CD14-positive monocyte (primary cell): ENCODE data around the gene LMTK2. TPM values are rescaled to one million over a fixed set of nuclear protein-coding genes. Genes with fewer than 3 reads are reported as not detected.

Experiments used
- DNase-seq, 3 donors: peaks; one replicate each; pipeline ENCODE4 v3.0.0-alpha.2; 2011 to 2022
- H2AFZ ChIP-seq: 2 replicates; pipeline ENCODE4 v1.6.0; 2012; ENCODE audit warnings: mild to moderate bottlenecking, low read depth, low read length, inconsistent platforms; ENCODE audit not compliant: insufficient read depth, poor library complexity, severe bottlenecking
- H3K27ac ChIP-seq, 2 donors: 1 replicate in 1 of 2; 2 replicates in 1 of 2; pipeline ENCODE4 v1.5.1; 2012 to 2013; ENCODE audit warnings: low read length in 2 of 2, control low read depth in 1 of 2, inconsistent platforms in 1 of 2, low read depth in 1 of 2, mild to moderate bottlenecking in 1 of 2
- H3K27me3 ChIP-seq, 2 donors: one replicate each; pipeline versions ENCODE4 v1.6.0 to v1.6.1; 2011 to 2013; ENCODE audit warnings: low read length in 2 of 2; ENCODE audit not compliant: control insufficient read depth in 2 of 2, insufficient read depth in 2 of 2
- H3K36me3 ChIP-seq, 2 donors: replicated peaks in 1 of 2; 1 replicate in 1 of 2; 2 replicates in 1 of 2; pipeline versions ENCODE4 v1.5.1 to v1.6.1; 2012 to 2013; ENCODE audit warnings: low read length in 2 of 2, control low read depth in 1 of 2, inconsistent platforms in 1 of 2, mild to moderate bottlenecking in 1 of 2; ENCODE audit not compliant: insufficient read depth in 2 of 2, control insufficient read depth in 1 of 2
- H3K4me1 ChIP-seq, 2 donors: 1 replicate in 1 of 2; 2 replicates in 1 of 2; pipeline versions ENCODE4 v1.5.1 to v1.6.1; 2012 to 2013; ENCODE audit warnings: low read length in 2 of 2, control low read depth in 1 of 2, inconsistent platforms in 1 of 2, mild to moderate bottlenecking in 1 of 2, moderate library complexity in 1 of 2; ENCODE audit not compliant: insufficient read depth in 2 of 2, control insufficient read depth in 1 of 2
- H3K4me2 ChIP-seq: replicated peaks from 2 replicates; pipeline ENCODE3; 2012; ENCODE audit warnings: low read length, moderate library complexity, mild to moderate bottlenecking; ENCODE audit not compliant: poor library complexity, severe bottlenecking; ENCODE audit errors: extremely low read depth
- H3K4me3 ChIP-seq, 3 experiments: fragments of 200-600 bp in 1 of 3; sonication (generic) in 1 of 3; replicated peaks in 1 of 3; 1 replicate in 2 of 3; 2 replicates in 1 of 3; pipeline ENCODE4 v1.5.1; 2011 to 2013; ENCODE audit warnings: low read length in 3 of 3, mild to moderate bottlenecking in 3 of 3, control low read depth in 2 of 3, low read depth in 2 of 3, inconsistent platforms in 1 of 3, moderate library complexity in 1 of 3
- H3K79me2 ChIP-seq: 2 replicates; pipeline ENCODE4 v1.6.0; 2012; ENCODE audit warnings: mild to moderate bottlenecking, control low read depth, inconsistent platforms, low read length, moderate library complexity; ENCODE audit not compliant: insufficient read depth
- H3K9ac ChIP-seq: 2 replicates; pipeline ENCODE4 v1.6.0; 2017; ENCODE audit warnings: low read length, mild to moderate bottlenecking; ENCODE audit not compliant: insufficient read depth, poor library complexity, severe bottlenecking
- H3K9me3 ChIP-seq, 2 donors: replicated peaks in 1 of 2; 1 replicate in 1 of 2; 2 replicates in 1 of 2; pipeline versions ENCODE4 v1.5.1 to v1.6.1; 2012 to 2013; ENCODE audit warnings: low read length in 2 of 2, control low read depth in 1 of 2; ENCODE audit not compliant: control insufficient read depth in 1 of 2, insufficient read depth in 1 of 2
- H4K20me1 ChIP-seq: 2 replicates; pipeline ENCODE4 v1.6.0; 2012; ENCODE audit warnings: mild to moderate bottlenecking, low read length, control low read depth, moderate library complexity; ENCODE audit not compliant: insufficient read depth
- H3K27ac Mint-ChIP-seq, 7 donors: one replicate each; pipeline ENCODE4 v1.8.0; 2020; ENCODE audit warnings: mild to moderate bottlenecking in 7 of 7, mixed read lengths in 7 of 7, moderate library complexity in 6 of 7, inconsistent platforms in 2 of 7
- H3K27me3 Mint-ChIP-seq, 3 donors: one replicate each; pipeline ENCODE4 v1.8.0; 2021 to 2022; ENCODE audit warnings: low read depth in 3 of 3, mild to moderate bottlenecking in 3 of 3, mixed read lengths in 3 of 3, moderate library complexity in 3 of 3, inconsistent platforms in 1 of 3
- H3K36me3 Mint-ChIP-seq, 2 donors: one replicate each; pipeline ENCODE4 v1.8.0; 2020; ENCODE audit warnings: mixed read lengths in 2 of 2, inconsistent platforms in 1 of 2, mild to moderate bottlenecking in 1 of 2
- H3K4me1 Mint-ChIP-seq: one replicate; pipeline ENCODE4 v1.8.0; 2020; ENCODE audit warnings: mild to moderate bottlenecking, mixed read lengths
- H3K4me3 Mint-ChIP-seq, 2 donors: one replicate each; pipeline ENCODE4 v1.8.0; 2020; ENCODE audit warnings: mild to moderate bottlenecking in 2 of 2, mixed read lengths in 2 of 2, moderate library complexity in 1 of 2
- H3K9me3 Mint-ChIP-seq, 7 donors: one replicate each; pipeline ENCODE4 v1.8.0; 2020 to 2022; ENCODE audit warnings: mixed read lengths in 7 of 7, mild to moderate bottlenecking in 6 of 7, moderate library complexity in 6 of 7, inconsistent platforms in 2 of 7
- CTCF ChIP-seq: fragments of 200-600 bp; IDR thresholded peaks from one replicate; pipeline ENCODE4 v1.8.0; 2022; ENCODE audit warnings: antibody characterized with exemption, mild to moderate bottlenecking
- WGBS: methylation state at CpG from one replicate; pipeline ENCODE4 v1.1.5; 2013; ENCODE audit warnings: missing lambda C conversion rate; ENCODE audit not compliant: insufficient coverage; 5-methylcytosine and 5-hydroxymethylcytosine counted together
- intact Hi-C, 2 donors: fragments of 100-400 bp; cut with micrococcal nuclease; formaldehyde crosslinking; loops; one replicate each; pipeline versions ENCODE4 v1.15.0 to v1.15.1; 2023
- polyA plus RNA-seq, 3 donors: library from polyadenylated mRNA; depleted of rRNA in 1 of 3; unstranded in 2 of 3; stranded (reverse) in 1 of 3; fragments of 300-500 nt in 2 of 3; fragments of >200 nt in 1 of 3; fragmentation: Illumina TruSeq in 2 of 3; gene quantifications; 1 replicate in 2 of 3; 2 replicates in 1 of 3; pipeline ENCODE4 v1.2.3, GENCODE V29; 2012 to 2021

LMTK2 gene
- polyA plus RNA-seq, 3 donors = 1.7 to 9.2 (median 1.8) TPM

- WGBS = 100% methylated on average over 3 of the region's 8 CpGs
- intact Hi-C loops = no loop called here
- DNase-seq = no peak
- Mint-ChIP-seq H3K9me3 (no peaks in the 10 kb centered on the region), H3K27ac (no peak overlapping the region), H3K4me1 (no peaks in the 10 kb centered on the region), H3K36me3 (peaks cover 58 to 66% of the 10 kb centered on the region in 2 donors), H3K4me3 (no peak overlapping the region), H3K27me3 (peaks cover 0 to 3% (median 1%) of the 10 kb centered on the region in 3 donors)
- Histone ChIP-seq H4K20me1 (peaks cover 44% of the 10 kb centered on the region), H2AFZ (no peak overlapping the region), H3K79me2 (no peaks in the 10 kb centered on the region), H3K9me3 (no peaks in the 10 kb centered on the region), H3K36me3 (peaks cover 4 to 80% of the 10 kb centered on the region in 2 donors), H3K9ac (no peak overlapping the region), H3K4me2 (no peak overlapping the region), H3K27me3 (no peaks in the 10 kb centered on the region), H3K4me1 (no peaks in the 10 kb centered on the region), H3K4me3 (no peak overlapping the region), H3K27ac (no peak overlapping the region)
- TF ChIP-seq CTCF = no peak
Measured at GRCh38 chr7:98175260-98175940, 68.7 kb downstream of the LMTK2 start.

- no peak overlapping the region for H3K27ac Mint-ChIP-seq
- Histone ChIP-seq H3K27ac (no peak overlapping the region), H2AFZ (no peak overlapping the region), H3K79me2 (no peaks in the 10 kb centered on the region), H3K9me3 (no peaks in the 10 kb centered on the region), H3K4me3 (no peak overlapping the region), H3K9ac (no peak overlapping the region), H3K27me3 (no peaks in the 10 kb centered on the region), H3K4me2 (no peak overlapping the region), H3K4me1 (no peaks in the 10 kb centered on the region), H4K20me1 (peaks cover 30% of the 10 kb centered on the region), H3K36me3 (peaks cover 0 to 62% of the 10 kb centered on the region in 2 donors)
- H3K27me3 Mint-ChIP-seq = peaks cover 0 to 2% (median 0%) of the 10 kb centered on the region in 3 donors
- intact Hi-C loops = no loop called here
- no peaks in the 10 kb centered on the region for H3K4me1 Mint-ChIP-seq
- peaks cover 48 to 62% of the 10 kb centered on the region in 2 donors for H3K36me3 Mint-ChIP-seq
- peaks cover 0 to 2% (median 0%) of the 10 kb centered on the region in 7 donors for H3K9me3 Mint-ChIP-seq
- H3K4me3 Mint-ChIP-seq = no peak overlapping the region
- TF ChIP-seq CTCF = no peak
- whole genome bisulfite sequencing = 97% methylated on average over 4 of the region's 6 CpGs
- no peak for DNase-seq
Measured at GRCh38 chr7:98177553-98177952, 70.9 kb downstream of the LMTK2 start.
